WTC11 (cell line): ENCODE results near the gene TTLL9. TPM values are rescaled to one million over a fixed set of nuclear protein-coding genes. Genes with fewer than 3 reads are reported as not detected.

ENCODE experiments used
- ATAC-seq: fragments of 200-7000 bp; cut with Tn5 transposase; 2 replicates; pipeline ENCODE4 v1.10.0; 2021; ENCODE audit warnings: mild to moderate bottlenecking, moderate library complexity
- CTCF ChIA-PET: fragments of 300-600 bp; sonication (Branson Sonifier 250); formaldehyde crosslinking; loops from one replicate; lab custom pipeline; 2021; ENCODE audit warnings: antibody characterized with exemption; lab: Charles Lee
- POLR2A ChIA-PET: fragments of 350-600 bp; sonication (Branson Sonifier 250); formaldehyde crosslinking; loops from one replicate; lab custom pipeline; 2021; ENCODE audit warnings: antibody characterized with exemption; lab: Charles Lee
- DNase-seq: peaks from one replicate; pipeline ENCODE4 v3.0.0; 2021; ENCODE audit warnings: low spot score
- H3K27ac Mint-ChIP-seq: 2 replicates; pipeline ENCODE4 v1.8.0; 2021; ENCODE audit warnings: mixed read lengths
- H3K27me3 Mint-ChIP-seq: 2 replicates; pipeline ENCODE4 v1.8.0; 2021; ENCODE audit warnings: low read depth, mild to moderate bottlenecking, moderate library complexity, mixed read lengths
- H3K36me3 Mint-ChIP-seq: 2 replicates; pipeline ENCODE4 v1.8.0; 2021; ENCODE audit warnings: mixed read lengths
- H3K4me1 Mint-ChIP-seq: 2 replicates; pipeline ENCODE4 v1.8.0; 2022; ENCODE audit warnings: mixed read lengths
- H3K4me3 Mint-ChIP-seq: 2 replicates; pipeline ENCODE4 v1.8.0; 2021; ENCODE audit warnings: mild to moderate bottlenecking, moderate library complexity, mixed read lengths
- H3K9me3 Mint-ChIP-seq: 2 replicates; pipeline ENCODE4 v1.8.0; 2021; ENCODE audit warnings: mixed read lengths
- CREM ChIP-seq: sonication (generic); formaldehyde crosslinking; IDR thresholded peaks from 2 replicates; pipeline ENCODE4 v1.8.1; 2022; ENCODE audit warnings: mild to moderate bottlenecking, missing genetic modification reagents, moderate library complexity
- GABPB1 ChIP-seq: sonication (generic); formaldehyde crosslinking; IDR thresholded peaks from 2 replicates; pipeline ENCODE4 v1.8.1; 2023; ENCODE audit warnings: mild to moderate bottlenecking, missing genetic modification reagents
- GTF2I ChIP-seq: fragments of 250-450 bp; sonication (Bioruptor Pico); conservative IDR thresholded peaks from 2 replicates; pipeline ENCODE4 v1.4.0; 2021; ENCODE audit warnings: mild to moderate bottlenecking
- JAZF1 ChIP-seq: fragments of 250-450 bp; sonication (Bioruptor Pico); IDR thresholded peaks from 2 replicates; pipeline ENCODE4 v1.9.0; 2021; ENCODE audit warnings: moderate library complexity, mild to moderate bottlenecking, inconsistent platforms
- NR1H2 ChIP-seq: sonication (generic); formaldehyde crosslinking; IDR thresholded peaks from 2 replicates; pipeline ENCODE4 v1.9.0; 2021; ENCODE audit warnings: mild to moderate bottlenecking, moderate library complexity, missing genetic modification reagents
- PRRX2 ChIP-seq: fragments of 250-450 bp; sonication (Bioruptor Pico); IDR thresholded peaks from 2 replicates; pipeline ENCODE4 v1.8.0; 2021; ENCODE audit warnings: mild to moderate bottlenecking
- SOX15 ChIP-seq: fragments of 250-450 bp; sonication (Bioruptor Pico); IDR thresholded peaks from 2 replicates; pipeline ENCODE4 v1.9.0; 2021; ENCODE audit warnings: mild to moderate bottlenecking
- TEAD4 ChIP-seq: sonication (generic); formaldehyde crosslinking; IDR thresholded peaks from 2 replicates; pipeline ENCODE4 v1.8.0; 2022; ENCODE audit warnings: mild to moderate bottlenecking, missing genetic modification reagents
- ZBTB21 ChIP-seq: sonication (generic); formaldehyde crosslinking; IDR thresholded peaks from 2 replicates; pipeline ENCODE4 v1.8.1; 2023; ENCODE audit warnings: mild to moderate bottlenecking, missing genetic modification reagents, borderline replicate concordance
- ZNF138 ChIP-seq: sonication (generic); formaldehyde crosslinking; conservative IDR thresholded peaks from 2 replicates; pipeline ENCODE4 v1.8.1; 2022; ENCODE audit warnings: mild to moderate bottlenecking, moderate library complexity, missing genetic modification reagents
- ZNF232 ChIP-seq: sonication (generic); formaldehyde crosslinking; IDR thresholded peaks from 2 replicates; pipeline ENCODE4 v1.8.0; 2022; ENCODE audit warnings: mild to moderate bottlenecking, missing genetic modification reagents
- ZNF423 ChIP-seq: fragments of 250-450 bp; sonication (Bioruptor Pico); IDR thresholded peaks from 2 replicates; pipeline ENCODE4 v2.1.2; 2022; ENCODE audit warnings: mild to moderate bottlenecking, moderate library complexity
- total RNA-seq: library from RNA; stranded (reverse); gene quantifications from 3 replicates; pipeline ENCODE4 v1.2.3, GENCODE V29; 2021
- TF ChIP-seq, protein P1 (sequence below): sonication (generic); formaldehyde crosslinking; IDR thresholded peaks from 2 replicates; pipeline ENCODE4 v1.8.0; 2022; ENCODE audit warnings: mild to moderate bottlenecking, missing genetic modification reagents
- TF ChIP-seq, protein P2 (sequence below): sonication (generic); formaldehyde crosslinking; IDR thresholded peaks from 2 replicates; pipeline ENCODE4 v1.8.1; 2023; ENCODE audit warnings: mild to moderate bottlenecking, missing genetic modification reagents
- TF ChIP-seq, protein P3 (sequence below): sonication (generic); formaldehyde crosslinking; IDR thresholded peaks from 2 replicates; pipeline ENCODE4 v1.8.0; 2022; ENCODE audit warnings: missing genetic modification reagents
- TF ChIP-seq, protein P4 (sequence below): sonication (generic); formaldehyde crosslinking; IDR thresholded peaks from 2 replicates; pipeline ENCODE4 v1.8.1; 2022; ENCODE audit warnings: low read depth, missing genetic modification reagents, borderline replicate concordance
- TF ChIP-seq, protein P5 (sequence below): sonication (generic); formaldehyde crosslinking; IDR thresholded peaks from 2 replicates; pipeline ENCODE4 v1.8.1; 2022; ENCODE audit warnings: low read depth, mild to moderate bottlenecking, moderate library complexity, missing genetic modification reagents, borderline replicate concordance
- TF ChIP-seq, protein P6 (sequence below): sonication (generic); formaldehyde crosslinking; IDR thresholded peaks from 2 replicates; pipeline ENCODE4 v1.8.1; 2022; ENCODE audit warnings: missing genetic modification reagents, borderline replicate concordance
- TF ChIP-seq, protein P7 (sequence below): sonication (generic); formaldehyde crosslinking; IDR thresholded peaks from 2 replicates; pipeline ENCODE4 v1.8.0; 2022; ENCODE audit warnings: mild to moderate bottlenecking, missing genetic modification reagents
- TF ChIP-seq, protein P8 (sequence below): fragments of 250-450 bp; sonication (Bioruptor Pico); IDR thresholded peaks from 2 replicates; pipeline ENCODE4 v1.9.0; 2021; ENCODE audit warnings: mild to moderate bottlenecking, borderline replicate concordance

TTLL9 gene
- total RNA-seq, 1 experiment from 2014 or later = not detected

DNA sequence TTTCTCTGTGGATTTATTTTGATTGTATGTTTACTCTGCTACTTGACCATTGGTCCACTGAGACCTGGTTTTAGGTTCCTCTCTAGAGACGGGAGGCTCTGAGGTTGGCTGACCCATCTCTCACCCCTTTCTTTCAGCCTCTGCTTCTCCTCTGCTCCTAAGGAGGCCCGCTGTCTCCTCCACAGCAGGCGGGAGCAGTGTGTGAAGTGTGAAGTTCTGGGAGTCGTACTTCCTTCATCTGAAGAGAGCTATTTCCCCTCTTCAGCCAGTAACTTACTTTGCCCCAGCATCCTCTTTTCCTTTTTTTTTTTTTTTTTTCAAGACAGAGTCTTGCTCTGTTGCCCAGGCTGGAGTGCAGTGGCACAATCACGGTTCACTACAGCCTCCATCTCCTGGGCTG, 60.3 kb downstream of the TTLL9 start (continued):
- TF ChIP-seq, protein P1, sequence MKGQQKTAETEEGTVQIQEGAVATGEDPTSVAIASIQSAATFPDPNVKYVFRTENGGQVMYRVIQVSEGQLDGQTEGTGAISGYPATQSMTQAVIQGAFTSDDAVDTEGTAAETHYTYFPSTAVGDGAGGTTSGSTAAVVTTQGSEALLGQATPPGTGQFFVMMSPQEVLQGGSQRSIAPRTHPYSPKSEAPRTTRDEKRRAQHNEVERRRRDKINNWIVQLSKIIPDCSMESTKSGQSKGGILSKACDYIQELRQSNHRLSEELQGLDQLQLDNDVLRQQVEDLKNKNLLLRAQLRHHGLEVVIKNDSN = no peak
- TF ChIP-seq CREM = no peak
- TF ChIP-seq, protein P2, sequence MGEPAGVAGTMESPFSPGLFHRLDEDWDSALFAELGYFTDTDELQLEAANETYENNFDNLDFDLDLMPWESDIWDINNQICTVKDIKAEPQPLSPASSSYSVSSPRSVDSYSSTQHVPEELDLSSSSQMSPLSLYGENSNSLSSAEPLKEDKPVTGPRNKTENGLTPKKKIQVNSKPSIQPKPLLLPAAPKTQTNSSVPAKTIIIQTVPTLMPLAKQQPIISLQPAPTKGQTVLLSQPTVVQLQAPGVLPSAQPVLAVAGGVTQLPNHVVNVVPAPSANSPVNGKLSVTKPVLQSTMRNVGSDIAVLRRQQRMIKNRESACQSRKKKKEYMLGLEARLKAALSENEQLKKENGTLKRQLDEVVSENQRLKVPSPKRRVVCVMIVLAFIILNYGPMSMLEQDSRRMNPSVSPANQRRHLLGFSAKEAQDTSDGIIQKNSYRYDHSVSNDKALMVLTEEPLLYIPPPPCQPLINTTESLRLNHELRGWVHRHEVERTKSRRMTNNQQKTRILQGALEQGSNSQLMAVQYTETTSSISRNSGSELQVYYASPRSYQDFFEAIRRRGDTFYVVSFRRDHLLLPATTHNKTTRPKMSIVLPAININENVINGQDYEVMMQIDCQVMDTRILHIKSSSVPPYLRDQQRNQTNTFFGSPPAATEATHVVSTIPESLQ (CRISPR knock-in tag) = no peak
- TF ChIP-seq, protein P3, sequence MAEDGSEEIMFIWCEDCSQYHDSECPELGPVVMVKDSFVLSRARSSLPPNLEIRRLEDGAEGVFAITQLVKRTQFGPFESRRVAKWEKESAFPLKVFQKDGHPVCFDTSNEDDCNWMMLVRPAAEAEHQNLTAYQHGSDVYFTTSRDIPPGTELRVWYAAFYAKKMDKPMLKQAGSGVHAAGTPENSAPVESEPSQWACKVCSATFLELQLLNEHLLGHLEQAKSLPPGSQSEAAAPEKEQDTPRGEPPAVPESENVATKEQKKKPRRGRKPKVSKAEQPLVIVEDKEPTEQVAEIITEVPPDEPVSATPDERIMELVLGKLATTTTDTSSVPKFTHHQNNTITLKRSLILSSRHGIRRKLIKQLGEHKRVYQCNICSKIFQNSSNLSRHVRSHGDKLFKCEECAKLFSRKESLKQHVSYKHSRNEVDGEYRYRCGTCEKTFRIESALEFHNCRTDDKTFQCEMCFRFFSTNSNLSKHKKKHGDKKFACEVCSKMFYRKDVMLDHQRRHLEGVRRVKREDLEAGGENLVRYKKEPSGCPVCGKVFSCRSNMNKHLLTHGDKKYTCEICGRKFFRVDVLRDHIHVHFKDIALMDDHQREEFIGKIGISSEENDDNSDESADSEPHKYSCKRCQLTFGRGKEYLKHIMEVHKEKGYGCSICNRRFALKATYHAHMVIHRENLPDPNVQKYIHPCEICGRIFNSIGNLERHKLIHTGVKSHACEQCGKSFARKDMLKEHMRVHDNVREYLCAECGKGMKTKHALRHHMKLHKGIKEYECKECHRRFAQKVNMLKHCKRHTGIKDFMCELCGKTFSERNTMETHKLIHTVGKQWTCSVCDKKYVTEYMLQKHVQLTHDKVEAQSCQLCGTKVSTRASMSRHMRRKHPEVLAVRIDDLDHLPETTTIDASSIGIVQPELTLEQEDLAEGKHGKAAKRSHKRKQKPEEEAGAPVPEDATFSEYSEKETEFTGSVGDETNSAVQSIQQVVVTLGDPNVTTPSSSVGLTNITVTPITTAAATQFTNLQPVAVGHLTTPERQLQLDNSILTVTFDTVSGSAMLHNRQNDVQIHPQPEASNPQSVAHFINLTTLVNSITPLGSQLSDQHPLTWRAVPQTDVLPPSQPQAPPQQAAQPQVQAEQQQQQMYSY (CRISPR knock-in tag) = no peak
- TF ChIP-seq NR1H2 (CRISPR knock-in tag) = no peak
- no peak for TF ChIP-seq GABPB1 (CRISPR knock-in tag)
- no peak for TF ChIP-seq GTF2I (CRISPR knock-in tag)
- TF ChIP-seq ZNF423 = no peak
- TF ChIP-seq ZNF232 = no peak
- TF ChIP-seq, protein P4, sequence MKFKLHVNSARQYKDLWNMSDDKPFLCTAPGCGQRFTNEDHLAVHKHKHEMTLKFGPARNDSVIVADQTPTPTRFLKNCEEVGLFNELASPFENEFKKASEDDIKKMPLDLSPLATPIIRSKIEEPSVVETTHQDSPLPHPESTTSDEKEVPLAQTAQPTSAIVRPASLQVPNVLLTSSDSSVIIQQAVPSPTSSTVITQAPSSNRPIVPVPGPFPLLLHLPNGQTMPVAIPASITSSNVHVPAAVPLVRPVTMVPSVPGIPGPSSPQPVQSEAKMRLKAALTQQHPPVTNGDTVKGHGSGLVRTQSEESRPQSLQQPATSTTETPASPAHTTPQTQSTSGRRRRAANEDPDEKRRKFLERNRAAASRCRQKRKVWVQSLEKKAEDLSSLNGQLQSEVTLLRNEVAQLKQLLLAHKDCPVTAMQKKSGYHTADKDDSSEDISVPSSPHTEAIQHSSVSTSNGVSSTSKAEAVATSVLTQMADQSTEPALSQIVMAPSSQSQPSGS (CRISPR knock-in tag) = no peak
- no peak for TF ChIP-seq TEAD4
- TF ChIP-seq, all 79 proteins: peak for 0

DNA sequence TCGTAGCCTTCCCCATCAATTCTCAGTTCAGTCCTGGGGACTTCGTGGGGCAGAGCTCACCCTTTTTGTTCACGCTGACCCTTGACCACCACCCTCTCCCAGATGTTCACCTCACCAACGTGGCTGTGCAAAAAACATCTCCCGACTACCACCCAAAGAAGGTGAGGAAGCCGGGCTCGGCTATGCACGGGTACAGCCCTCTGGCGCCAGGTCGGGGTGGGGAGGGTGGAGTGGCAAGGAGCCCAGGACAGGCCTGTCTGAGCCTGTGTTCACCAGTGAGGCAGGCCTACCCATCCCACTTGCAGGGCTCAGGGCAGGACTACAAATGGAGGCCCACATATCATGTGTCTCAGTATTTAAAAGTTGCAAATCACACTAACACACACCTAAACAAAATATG, 63.3 kb downstream of the TTLL9 start:
- Mint-ChIP-seq H3K4me1 (peaks cover 8% of the 10 kb centered on the region), H3K9me3 (no peaks in the 10 kb centered on the region), H3K27me3 (peaks cover 4% of the 10 kb centered on the region; the same call in 1 of the 2 replicates), H3K27ac (no peak overlapping the region), H3K4me3 (no peak overlapping the region), H3K36me3 (no peaks in the 10 kb centered on the region)
- CTCF ChIA-PET = interaction anchor here (0.8 kb wide), 1 partner anchor 18 kb away, joined by 3 read pairs; no protein-coding TSS in a partner anchor
- DNase-seq (no peak), ATAC-seq (no peak)
- TF ChIP-seq, protein P5, sequence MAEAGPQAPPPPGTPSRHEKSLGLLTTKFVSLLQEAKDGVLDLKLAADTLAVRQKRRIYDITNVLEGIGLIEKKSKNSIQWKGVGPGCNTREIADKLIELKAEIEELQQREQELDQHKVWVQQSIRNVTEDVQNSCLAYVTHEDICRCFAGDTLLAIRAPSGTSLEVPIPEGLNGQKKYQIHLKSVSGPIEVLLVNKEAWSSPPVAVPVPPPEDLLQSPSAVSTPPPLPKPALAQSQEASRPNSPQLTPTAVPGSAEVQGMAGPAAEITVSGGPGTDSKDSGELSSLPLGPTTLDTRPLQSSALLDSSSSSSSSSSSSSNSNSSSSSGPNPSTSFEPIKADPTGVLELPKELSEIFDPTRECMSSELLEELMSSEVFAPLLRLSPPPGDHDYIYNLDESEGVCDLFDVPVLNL = no peak
- TF ChIP-seq, protein P6, sequence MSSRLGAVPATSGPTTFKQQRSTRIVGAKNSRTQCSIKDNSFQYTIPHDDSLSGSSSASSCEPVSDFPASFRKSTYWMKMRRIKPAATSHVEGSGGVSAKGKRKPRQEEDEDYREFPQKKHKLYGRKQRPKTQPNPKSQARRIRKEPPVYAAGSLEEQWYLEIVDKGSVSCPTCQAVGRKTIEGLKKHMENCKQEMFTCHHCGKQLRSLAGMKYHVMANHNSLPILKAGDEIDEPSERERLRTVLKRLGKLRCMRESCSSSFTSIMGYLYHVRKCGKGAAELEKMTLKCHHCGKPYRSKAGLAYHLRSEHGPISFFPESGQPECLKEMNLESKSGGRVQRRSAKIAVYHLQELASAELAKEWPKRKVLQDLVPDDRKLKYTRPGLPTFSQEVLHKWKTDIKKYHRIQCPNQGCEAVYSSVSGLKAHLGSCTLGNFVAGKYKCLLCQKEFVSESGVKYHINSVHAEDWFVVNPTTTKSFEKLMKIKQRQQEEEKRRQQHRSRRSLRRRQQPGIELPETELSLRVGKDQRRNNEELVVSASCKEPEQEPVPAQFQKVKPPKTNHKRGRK (CRISPR knock-in tag) = no peak
- no peak for TF ChIP-seq TEAD4
- TF ChIP-seq SOX15 (CRISPR knock-in tag) = no peak
- TF ChIP-seq CREM = no peak
- no peak for TF ChIP-seq ZNF138
- TF ChIP-seq, protein P7, sequence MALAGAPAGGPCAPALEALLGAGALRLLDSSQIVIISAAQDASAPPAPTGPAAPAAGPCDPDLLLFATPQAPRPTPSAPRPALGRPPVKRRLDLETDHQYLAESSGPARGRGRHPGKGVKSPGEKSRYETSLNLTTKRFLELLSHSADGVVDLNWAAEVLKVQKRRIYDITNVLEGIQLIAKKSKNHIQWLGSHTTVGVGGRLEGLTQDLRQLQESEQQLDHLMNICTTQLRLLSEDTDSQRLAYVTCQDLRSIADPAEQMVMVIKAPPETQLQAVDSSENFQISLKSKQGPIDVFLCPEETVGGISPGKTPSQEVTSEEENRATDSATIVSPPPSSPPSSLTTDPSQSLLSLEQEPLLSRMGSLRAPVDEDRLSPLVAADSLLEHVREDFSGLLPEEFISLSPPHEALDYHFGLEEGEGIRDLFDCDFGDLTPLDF (CRISPR knock-in tag) = no peak
- no peak for TF ChIP-seq ZBTB21 (CRISPR knock-in tag)
- no peak for TF ChIP-seq PRRX2 (CRISPR knock-in tag)
- TF ChIP-seq, protein P8, sequence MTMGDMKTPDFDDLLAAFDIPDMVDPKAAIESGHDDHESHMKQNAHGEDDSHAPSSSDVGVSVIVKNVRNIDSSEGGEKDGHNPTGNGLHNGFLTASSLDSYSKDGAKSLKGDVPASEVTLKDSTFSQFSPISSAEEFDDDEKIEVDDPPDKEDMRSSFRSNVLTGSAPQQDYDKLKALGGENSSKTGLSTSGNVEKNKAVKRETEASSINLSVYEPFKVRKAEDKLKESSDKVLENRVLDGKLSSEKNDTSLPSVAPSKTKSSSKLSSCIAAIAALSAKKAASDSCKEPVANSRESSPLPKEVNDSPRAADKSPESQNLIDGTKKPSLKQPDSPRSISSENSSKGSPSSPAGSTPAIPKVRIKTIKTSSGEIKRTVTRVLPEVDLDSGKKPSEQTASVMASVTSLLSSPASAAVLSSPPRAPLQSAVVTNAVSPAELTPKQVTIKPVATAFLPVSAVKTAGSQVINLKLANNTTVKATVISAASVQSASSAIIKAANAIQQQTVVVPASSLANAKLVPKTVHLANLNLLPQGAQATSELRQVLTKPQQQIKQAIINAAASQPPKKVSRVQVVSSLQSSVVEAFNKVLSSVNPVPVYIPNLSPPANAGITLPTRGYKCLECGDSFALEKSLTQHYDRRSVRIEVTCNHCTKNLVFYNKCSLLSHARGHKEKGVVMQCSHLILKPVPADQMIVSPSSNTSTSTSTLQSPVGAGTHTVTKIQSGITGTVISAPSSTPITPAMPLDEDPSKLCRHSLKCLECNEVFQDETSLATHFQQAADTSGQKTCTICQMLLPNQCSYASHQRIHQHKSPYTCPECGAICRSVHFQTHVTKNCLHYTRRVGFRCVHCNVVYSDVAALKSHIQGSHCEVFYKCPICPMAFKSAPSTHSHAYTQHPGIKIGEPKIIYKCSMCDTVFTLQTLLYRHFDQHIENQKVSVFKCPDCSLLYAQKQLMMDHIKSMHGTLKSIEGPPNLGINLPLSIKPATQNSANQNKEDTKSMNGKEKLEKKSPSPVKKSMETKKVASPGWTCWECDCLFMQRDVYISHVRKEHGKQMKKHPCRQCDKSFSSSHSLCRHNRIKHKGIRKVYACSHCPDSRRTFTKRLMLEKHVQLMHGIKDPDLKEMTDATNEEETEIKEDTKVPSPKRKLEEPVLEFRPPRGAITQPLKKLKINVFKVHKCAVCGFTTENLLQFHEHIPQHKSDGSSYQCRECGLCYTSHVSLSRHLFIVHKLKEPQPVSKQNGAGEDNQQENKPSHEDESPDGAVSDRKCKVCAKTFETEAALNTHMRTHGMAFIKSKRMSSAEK = no peak
- TF ChIP-seq JAZF1 (CRISPR knock-in tag) = no peak
- POLR2A ChIA-PET = no interaction called here
